A673 (cell line): Measurements from ENCODE around the gene CSF2RB. TPM values are rescaled to one million over a fixed set of nuclear protein-coding genes. Genes with fewer than 3 reads are reported as not detected.

Experiments
- BruUV-seq: library from RNA; stranded (reverse); fragments of 400-500 nt; replicated peaks from 2 replicates; lab custom pipeline; 2021; lab: Mats Ljungman, UMichigan
- CTCF ChIA-PET: fragments of 300-600 bp; sonication (Branson Sonifier 250); formaldehyde crosslinking; loops from one replicate; lab custom pipeline; 2022; ENCODE audit warnings: antibody characterized with exemption; lab: Charles Lee
- POLR2A ChIA-PET: fragments of 300-600 bp; sonication (Branson Sonifier 250); formaldehyde crosslinking; loops from one replicate; lab custom pipeline; 2022; ENCODE audit warnings: antibody characterized with exemption; ENCODE audit not compliant: low non-redundant PET; lab: Charles Lee
- DNase-seq: peaks from one replicate; pipeline ENCODE4 v3.0.0-alpha.2; 2015; ENCODE audit warnings: low spot score
- H3K27ac ChIP-seq: fragments of 200-600 bp; sonication (generic); 2 replicates; pipeline ENCODE4 v1.5.1; 2016; ENCODE audit warnings: mixed run types, low read depth, mild to moderate bottlenecking, mixed read lengths, antibody characterized with exemption, low read length; ENCODE audit not compliant: poor library complexity, severe bottlenecking
- H3K27me3 ChIP-seq: fragments of 200-600 bp; sonication (generic); replicated peaks from 2 replicates; pipeline ENCODE4 v1.6.1; 2017; ENCODE audit warnings: mixed run types, low read depth, mild to moderate bottlenecking, mixed read lengths, antibody characterized with exemption, low read length; ENCODE audit not compliant: insufficient read depth, poor library complexity
- H3K36me3 ChIP-seq: fragments of 200-600 bp; sonication (generic); 2 replicates; pipeline ENCODE4 v1.6.1; 2016; ENCODE audit warnings: mixed run types, mild to moderate bottlenecking, mixed read lengths, antibody characterized with exemption, low read length; ENCODE audit not compliant: insufficient read depth, poor library complexity, severe bottlenecking
- H3K4me1 ChIP-seq: fragments of 200-600 bp; sonication (generic); 2 replicates; pipeline ENCODE4 v1.6.1; 2017; ENCODE audit warnings: mixed run types, mild to moderate bottlenecking, mixed read lengths, antibody characterized with exemption, low read length; ENCODE audit not compliant: insufficient read depth, poor library complexity, severe bottlenecking
- H3K4me3 ChIP-seq: fragments of 200-600 bp; sonication (generic); 2 replicates; pipeline ENCODE4 v1.5.1; 2016; ENCODE audit warnings: low read depth, mixed run types, mild to moderate bottlenecking, mixed read lengths, low read length; ENCODE audit not compliant: poor library complexity, severe bottlenecking
- H3K9me3 ChIP-seq: fragments of 200-600 bp; sonication (generic); 2 replicates; pipeline ENCODE4 v1.6.1; 2016; ENCODE audit warnings: mixed run types, low read depth, mild to moderate bottlenecking, mixed read lengths, antibody characterized with exemption, low read length; ENCODE audit not compliant: poor library complexity, severe bottlenecking
- CTCF ChIP-seq: fragments of 300-800, 200-600 bp; sonication (generic); conservative IDR thresholded peaks from 2 replicates; pipeline ENCODE4 v1.5.1; 2017; ENCODE audit warnings: low read depth, mild to moderate bottlenecking, antibody characterized with exemption, low read length, moderate library complexity, mixed read lengths
- EZH2 ChIP-seq: fragments of 200-600 bp; sonication (generic); IDR thresholded peaks from 2 replicates; pipeline ENCODE4 v1.6.1; 2017; ENCODE audit warnings: borderline replicate concordance, low read depth, mild to moderate bottlenecking, mixed read lengths, antibody characterized with exemption, low read length; ENCODE audit not compliant: poor library complexity, severe bottlenecking
- intact Hi-C: fragments of 100-400 bp; cut with micrococcal nuclease; formaldehyde crosslinking; loops from one replicate; pipeline ENCODE4 v1.10.0; 2022; ENCODE audit not compliant: unreplicated experiment
- total RNA-seq: library from RNA; stranded (reverse); gene quantifications from 2 replicates; pipeline ENCODE4 v1.2.3, GENCODE V29; 2021

Gene CSF2RB
- total RNA-seq, 1 experiment from 2014 or later = not detected

- intact Hi-C loops = no loop called here
- ChIA-PET CTCF (no interaction called here), POLR2A (no interaction called here)
- no peak overlapping the region for H3K27ac ChIP-seq
- H3K36me3 ChIP-seq = no peaks in the 10 kb centered on the region
- H3K27me3 ChIP-seq = peaks cover 34% of the 10 kb centered on the region
- no peaks in the 10 kb centered on the region for H3K4me1 ChIP-seq
- no peaks in the 10 kb centered on the region for H3K9me3 ChIP-seq
- no TSS peak for BruUV-seq
- no peak overlapping the region for H3K4me3 ChIP-seq
- no peak for DNase-seq
- TF ChIP-seq EZH2 = no peak
- TF ChIP-seq CTCF = no peak
Observed at GRCh38 chr22:36926309-36926708, 12.9 kb downstream of the CSF2RB start.

- H3K27me3 ChIP-seq = peaks cover 37% of the 10 kb centered on the region
- TF ChIP-seq EZH2 = no peak
- no peak for TF ChIP-seq CTCF
- intact Hi-C loops = no loop called here
- no TSS peak for BruUV-seq
- no peaks in the 10 kb centered on the region for H3K4me1 ChIP-seq
- no peak overlapping the region for H3K4me3 ChIP-seq
- H3K36me3 ChIP-seq = no peaks in the 10 kb centered on the region
- no peaks in the 10 kb centered on the region for H3K9me3 ChIP-seq
- ChIA-PET POLR2A (no interaction called here), CTCF (no interaction called here)
- no peak overlapping the region for H3K27ac ChIP-seq
- DNase-seq = no peak
Observed at GRCh38 chr22:36926721-36927435, 13.4 kb downstream of the CSF2RB start.

- TF ChIP-seq EZH2 (no peak), CTCF (no peak)
- Histone ChIP-seq H3K36me3 (no peaks in the 10 kb centered on the region), H3K9me3 (no peaks in the 10 kb centered on the region), H3K4me1 (no peaks in the 10 kb centered on the region), H3K27me3 (peaks cover 37% of the 10 kb centered on the region), H3K4me3 (no peak overlapping the region), H3K27ac (no peak overlapping the region)
- DNase-seq = no peak
- intact Hi-C loops = no loop called here
- CTCF ChIA-PET = no interaction called here
- POLR2A ChIA-PET = no interaction called here
- no TSS peak for BruUV-seq
Observed at GRCh38 chr22:36927671-36928070, 14.2 kb downstream of the CSF2RB start.
